ENCODE results near the gene GCH1.

Gene GCH1

GRCh38 chr14:54815515-54815914 lies 87.1 kb downstream of the GCH1 start:
- Histone ChIP-seq H3K36me3 (ENCODE audit: control insufficient read depth, insufficient read depth, low read length) (no peaks in the 10 kb centered on the region), H3K9me3 (ENCODE audit: control insufficient read depth, low read length) (no peaks in the 10 kb centered on the region), H3K4me1 (ENCODE audit: control insufficient read depth, insufficient read depth, low read length, poor library complexity, severe bottlenecking) (no peaks in the 10 kb centered on the region), H3K4me3 (ENCODE audit: insufficient read depth, low read depth, low read length, poor library complexity, severe bottlenecking) (no peak overlapping the region), H3K27ac (ENCODE audit: insufficient read depth, low read length, poor library complexity, severe bottlenecking) (no peak overlapping the region), H3K27me3 (replicated peaks; ENCODE audit: control insufficient read depth, insufficient read depth, low read length, poor library complexity, severe bottlenecking) (no peaks in the 10 kb centered on the region)
- DNase-seq: no peak

- no peaks in the 10 kb centered on the region for H3K4me1 ChIP-seq (ENCODE audit: control insufficient read depth, insufficient read depth, low read length, poor library complexity, severe bottlenecking)
- DNase-seq: no peak
- H3K36me3 ChIP-seq (ENCODE audit: control insufficient read depth, insufficient read depth, low read length): no peaks in the 10 kb centered on the region
- no peak overlapping the region for H3K4me3 ChIP-seq (ENCODE audit: insufficient read depth, low read depth, low read length, poor library complexity, severe bottlenecking)
- no peaks in the 10 kb centered on the region for H3K9me3 ChIP-seq (ENCODE audit: control insufficient read depth, low read length)
- no peak overlapping the region for H3K27ac ChIP-seq (ENCODE audit: insufficient read depth, low read length, poor library complexity, severe bottlenecking)
- H3K27me3 ChIP-seq (replicated peaks; ENCODE audit: control insufficient read depth, insufficient read depth, low read length, poor library complexity, severe bottlenecking): no peaks in the 10 kb centered on the region
Observed at GRCh38 chr14:54815016-54815415, 87.6 kb downstream of the GCH1 start.

GRCh38 chr14:54814076-54814475 lies 88.5 kb downstream of the GCH1 start:
- Histone ChIP-seq H3K36me3 (ENCODE audit: control insufficient read depth, insufficient read depth, low read length) (no peaks in the 10 kb centered on the region), H3K27ac (ENCODE audit: insufficient read depth, low read length, poor library complexity, severe bottlenecking) (no peak overlapping the region), H3K4me3 (ENCODE audit: insufficient read depth, low read depth, low read length, poor library complexity, severe bottlenecking) (no peak overlapping the region), H3K9me3 (ENCODE audit: control insufficient read depth, low read length) (no peaks in the 10 kb centered on the region), H3K27me3 (replicated peaks; ENCODE audit: control insufficient read depth, insufficient read depth, low read length, poor library complexity, severe bottlenecking) (no peaks in the 10 kb centered on the region), H3K4me1 (ENCODE audit: control insufficient read depth, insufficient read depth, low read length, poor library complexity, severe bottlenecking) (no peaks in the 10 kb centered on the region)
- DNase-seq: no peak

GRCh38 chr14:54813081-54813480 lies 89.5 kb downstream of the GCH1 start:
- Histone ChIP-seq H3K27me3 (replicated peaks; ENCODE audit: control insufficient read depth, insufficient read depth, low read length, poor library complexity, severe bottlenecking) (no peaks in the 10 kb centered on the region), H3K4me3 (ENCODE audit: insufficient read depth, low read depth, low read length, poor library complexity, severe bottlenecking) (no peak overlapping the region), H3K36me3 (ENCODE audit: control insufficient read depth, insufficient read depth, low read length) (no peaks in the 10 kb centered on the region), H3K4me1 (ENCODE audit: control insufficient read depth, insufficient read depth, low read length, poor library complexity, severe bottlenecking) (no peaks in the 10 kb centered on the region), H3K9me3 (ENCODE audit: control insufficient read depth, low read length) (no peaks in the 10 kb centered on the region), H3K27ac (ENCODE audit: insufficient read depth, low read length, poor library complexity, severe bottlenecking) (no peak overlapping the region)
- no peak for DNase-seq

DNA sequence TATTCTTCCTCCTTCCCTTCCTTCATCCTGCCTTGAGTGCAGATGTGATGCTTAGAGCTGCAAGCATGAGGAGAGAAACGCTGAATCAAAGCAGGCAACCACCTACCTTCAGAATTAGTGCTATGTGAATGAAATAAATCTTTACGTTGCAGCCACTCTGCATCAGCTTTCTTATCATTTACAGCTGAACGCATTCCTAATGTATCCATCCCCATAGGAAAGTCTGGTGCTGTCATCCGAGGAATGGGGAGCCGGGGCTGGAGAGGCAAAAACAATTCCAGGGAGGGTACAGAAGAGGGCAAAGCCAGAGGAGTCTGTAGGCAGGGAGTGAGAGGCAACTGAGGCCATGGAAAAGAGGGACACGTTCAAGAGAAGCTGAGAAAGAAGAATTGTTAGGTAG lies 90.0 kb downstream of the GCH1 start:
- no peaks in the 10 kb centered on the region for H3K9me3 ChIP-seq (ENCODE audit: control insufficient read depth, low read length)
- no peaks in the 10 kb centered on the region for H3K36me3 ChIP-seq (ENCODE audit: control insufficient read depth, insufficient read depth, low read length)
- H3K27ac ChIP-seq (ENCODE audit: insufficient read depth, low read length, poor library complexity, severe bottlenecking): no peak overlapping the region
- DNase-seq: no peak
- H3K4me1 ChIP-seq (ENCODE audit: control insufficient read depth, insufficient read depth, low read length, poor library complexity, severe bottlenecking): no peaks in the 10 kb centered on the region
- H3K4me3 ChIP-seq (ENCODE audit: insufficient read depth, low read depth, low read length, poor library complexity, severe bottlenecking): no peak overlapping the region
- H3K27me3 ChIP-seq (replicated peaks; ENCODE audit: control insufficient read depth, insufficient read depth, low read length, poor library complexity, severe bottlenecking): no peaks in the 10 kb centered on the region

DNA sequence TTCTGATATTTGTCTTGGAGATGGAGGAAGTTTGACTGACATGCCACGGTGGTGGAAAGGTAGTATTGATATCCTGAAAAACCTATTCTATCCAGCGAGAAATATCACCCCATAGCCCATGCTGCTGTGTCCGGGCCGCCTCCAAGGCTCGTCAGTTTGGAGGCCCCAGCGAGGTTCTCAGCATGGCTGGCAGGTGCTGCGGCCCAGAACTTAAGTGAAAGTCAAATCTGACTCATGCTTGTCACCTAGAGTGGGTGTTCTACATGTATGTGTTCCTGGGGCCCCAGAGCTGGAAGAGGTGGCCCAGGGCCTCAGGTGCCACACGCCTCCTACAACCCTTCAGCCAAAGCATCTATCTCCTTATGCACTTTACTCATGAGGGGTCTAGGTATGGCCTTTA lies 92.9 kb downstream of the GCH1 start:
- Histone ChIP-seq H3K9me3 (ENCODE audit: control insufficient read depth, low read length) (no peaks in the 10 kb centered on the region), H3K36me3 (ENCODE audit: control insufficient read depth, insufficient read depth, low read length) (no peaks in the 10 kb centered on the region)
- no peak for DNase-seq

GRCh38 chr14:54808326-54809161 lies 94.1 kb downstream of the GCH1 start:
- H3K9me3 ChIP-seq (ENCODE audit: control insufficient read depth, low read length): no peaks in the 10 kb centered on the region
- H3K4me1 ChIP-seq (ENCODE audit: control insufficient read depth, insufficient read depth, low read length, poor library complexity, severe bottlenecking): no peaks in the 10 kb centered on the region
- no peak for DNase-seq
- no peak overlapping the region for H3K27ac ChIP-seq (ENCODE audit: insufficient read depth, low read length, poor library complexity, severe bottlenecking)
- H3K27me3 ChIP-seq (replicated peaks; ENCODE audit: control insufficient read depth, insufficient read depth, low read length, poor library complexity, severe bottlenecking): no peaks in the 10 kb centered on the region
- no peaks in the 10 kb centered on the region for H3K36me3 ChIP-seq (ENCODE audit: control insufficient read depth, insufficient read depth, low read length)
- H3K4me3 ChIP-seq (ENCODE audit: insufficient read depth, low read depth, low read length, poor library complexity, severe bottlenecking): no peak overlapping the region

More for the DNA sequence above, 92.9 kb downstream of the GCH1 start:
- Histone ChIP-seq H3K4me3 (ENCODE audit: insufficient read depth, low read depth, low read length, poor library complexity, severe bottlenecking) (no peak overlapping the region), H3K27me3 (replicated peaks; ENCODE audit: control insufficient read depth, insufficient read depth, low read length, poor library complexity, severe bottlenecking) (no peaks in the 10 kb centered on the region), H3K4me1 (ENCODE audit: control insufficient read depth, insufficient read depth, low read length, poor library complexity, severe bottlenecking) (no peaks in the 10 kb centered on the region), H3K27ac (ENCODE audit: insufficient read depth, low read length, poor library complexity, severe bottlenecking) (no peak overlapping the region)

- no peak overlapping the region for H3K4me3 ChIP-seq (ENCODE audit: insufficient read depth, low read depth, low read length, poor library complexity, severe bottlenecking)
Observed at GRCh38 chr14:54807881-54808280, 94.7 kb downstream of the GCH1 start.

GRCh38 chr14:54807428-54807827 lies 95.2 kb downstream of the GCH1 start:
- DNase-seq: no peak
- H3K9me3 ChIP-seq (ENCODE audit: control insufficient read depth, low read length): no peaks in the 10 kb centered on the region
- H3K4me3 ChIP-seq (ENCODE audit: insufficient read depth, low read depth, low read length, poor library complexity, severe bottlenecking): no peak overlapping the region
- no peaks in the 10 kb centered on the region for H3K4me1 ChIP-seq (ENCODE audit: control insufficient read depth, insufficient read depth, low read length, poor library complexity, severe bottlenecking)
- H3K27ac ChIP-seq (ENCODE audit: insufficient read depth, low read length, poor library complexity, severe bottlenecking): no peak overlapping the region
- H3K36me3 ChIP-seq (ENCODE audit: control insufficient read depth, insufficient read depth, low read length): no peaks in the 10 kb centered on the region
- H3K27me3 ChIP-seq (replicated peaks; ENCODE audit: control insufficient read depth, insufficient read depth, low read length, poor library complexity, severe bottlenecking): no peaks in the 10 kb centered on the region

More at GRCh38 chr14:54807881-54808280, 94.7 kb downstream of the GCH1 start:
- no peaks in the 10 kb centered on the region for H3K27me3 ChIP-seq (replicated peaks; ENCODE audit: control insufficient read depth, insufficient read depth, low read length, poor library complexity, severe bottlenecking)
- no peaks in the 10 kb centered on the region for H3K36me3 ChIP-seq (ENCODE audit: control insufficient read depth, insufficient read depth, low read length)
- no peak for DNase-seq
- H3K4me1 ChIP-seq (ENCODE audit: control insufficient read depth, insufficient read depth, low read length, poor library complexity, severe bottlenecking): no peaks in the 10 kb centered on the region
- no peak overlapping the region for H3K27ac ChIP-seq (ENCODE audit: insufficient read depth, low read length, poor library complexity, severe bottlenecking)
- H3K9me3 ChIP-seq (ENCODE audit: control insufficient read depth, low read length): no peaks in the 10 kb centered on the region

GRCh38 chr14:54806616-54807015 lies 96.0 kb downstream of the GCH1 start:
- Histone ChIP-seq H3K27ac (ENCODE audit: insufficient read depth, low read length, poor library complexity, severe bottlenecking) (no peak overlapping the region), H3K4me1 (ENCODE audit: control insufficient read depth, insufficient read depth, low read length, poor library complexity, severe bottlenecking) (no peaks in the 10 kb centered on the region), H3K9me3 (ENCODE audit: control insufficient read depth, low read length) (no peaks in the 10 kb centered on the region), H3K4me3 (ENCODE audit: insufficient read depth, low read depth, low read length, poor library complexity, severe bottlenecking) (no peak overlapping the region), H3K27me3 (replicated peaks; ENCODE audit: control insufficient read depth, insufficient read depth, low read length, poor library complexity, severe bottlenecking) (no peaks in the 10 kb centered on the region), H3K36me3 (ENCODE audit: control insufficient read depth, insufficient read depth, low read length) (no peaks in the 10 kb centered on the region)
- no peak for DNase-seq
